Activated T-cell treated with anti-CD3 and anti-CD28 coated beads for 24 hours (primary cell): Measurements from ENCODE around the gene NDUFB8.

ENCODE experiments used
- DNase-seq: peaks from one replicate; pipeline ENCODE4 v3.0.0-alpha.2; 2020; ENCODE audit warnings: low read depth

The NDUFB8 gene

GRCh38 chr10:100506596-100507356, 22.9 kb downstream of the NDUFB8 start:
- no peak for DNase-seq

DNA sequence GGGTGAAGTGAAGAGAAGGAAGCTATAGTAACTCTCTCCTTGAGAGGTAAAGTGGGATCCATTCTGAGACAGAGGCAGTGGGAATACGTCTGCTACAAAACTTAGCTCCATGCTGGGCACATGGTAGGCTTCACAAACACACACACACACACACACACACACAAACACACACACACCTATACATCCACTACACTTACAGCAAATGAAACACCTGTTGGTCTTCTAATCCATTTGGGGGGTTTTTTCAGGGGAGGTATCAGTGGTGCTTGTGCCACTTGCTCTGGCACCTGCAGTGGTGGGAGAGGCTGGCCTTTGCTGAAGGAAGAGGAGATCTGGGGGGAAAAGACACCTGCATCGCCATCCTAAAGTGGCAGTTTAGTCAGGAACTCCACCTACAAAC, 24.5 kb downstream of the NDUFB8 start:
- DNase-seq, result no peak

GRCh38 chr10:100504096-100504495, 25.6 kb downstream of the NDUFB8 start:
- DNase-seq, result no peak

DNA sequence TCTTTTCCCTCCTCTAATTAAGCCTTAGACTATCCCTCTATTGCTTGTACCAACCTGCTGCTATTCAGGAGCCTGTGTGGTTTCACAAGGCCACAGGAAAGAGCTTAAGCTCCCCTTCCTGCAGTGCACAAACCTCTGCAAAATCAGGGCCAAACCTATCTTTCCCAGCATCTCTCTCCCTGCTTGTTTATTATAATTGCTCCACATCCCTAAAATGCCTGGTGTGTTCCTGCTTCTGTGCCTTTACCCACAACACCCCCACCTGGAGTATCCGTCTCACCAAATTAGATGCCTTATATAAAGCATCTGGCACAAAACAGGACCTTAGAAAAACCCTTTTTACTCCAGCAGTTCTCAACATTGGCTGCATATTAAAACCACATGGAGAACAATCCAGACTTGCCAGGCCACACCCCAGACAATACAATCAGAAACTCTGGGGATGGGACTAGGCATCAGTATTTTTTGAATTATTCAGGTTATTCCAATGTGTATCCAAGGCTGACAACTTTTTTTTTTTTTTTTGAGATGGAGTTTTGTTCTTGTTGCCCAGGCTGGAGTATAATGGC, 26.7 kb downstream of the NDUFB8 start:
- no peak for DNase-seq

DNA sequence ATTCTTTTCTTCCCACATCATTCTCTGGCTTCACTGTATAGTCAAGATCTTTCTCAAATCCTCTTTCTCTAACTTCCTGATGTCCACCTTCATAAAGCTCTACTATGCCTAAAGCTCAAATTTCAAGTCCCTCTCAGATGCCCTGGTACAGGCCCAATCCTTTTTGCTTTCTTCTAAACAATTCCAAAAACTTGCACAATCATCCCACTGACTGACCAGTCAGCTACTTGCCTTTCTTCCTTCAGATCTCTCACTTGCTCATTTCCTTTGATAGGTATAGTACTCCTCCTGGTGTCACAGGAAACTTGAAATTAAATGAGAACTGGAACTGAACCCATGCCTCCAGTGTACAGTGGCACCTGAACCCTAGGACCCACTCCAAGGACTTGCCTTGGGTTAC, 28.2 kb downstream of the NDUFB8 start:
- DNase-seq, result no peak

DNA sequence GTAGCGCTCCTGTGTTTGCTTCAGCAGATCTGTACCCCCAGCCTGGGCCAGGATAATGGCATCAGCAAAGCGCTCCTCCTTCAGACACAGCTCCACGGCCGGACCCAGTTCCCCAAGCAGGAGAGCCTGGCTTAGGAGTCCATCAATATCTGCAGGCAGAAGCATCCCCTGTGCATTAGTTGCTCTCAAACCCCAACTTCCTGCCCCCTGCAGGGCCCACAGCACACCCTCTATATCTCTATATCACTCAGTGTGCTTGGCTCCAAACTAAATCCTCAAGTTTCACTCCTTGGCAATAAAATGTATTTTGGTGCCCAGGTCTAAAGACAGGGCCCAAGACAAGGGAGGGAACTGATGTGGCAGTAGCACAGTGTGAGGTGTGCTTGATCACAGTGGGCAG, 31.6 kb downstream of the NDUFB8 start:
- DNase-seq, result no peak

GRCh38 chr10:100496567-100496966, 33.1 kb downstream of the NDUFB8 start:
- no peak for DNase-seq

- DNase-seq, result no peak
Measured at GRCh38 chr10:100490531-100490930, 39.1 kb downstream of the NDUFB8 start.

GRCh38 chr10:100489396-100489795, 40.3 kb downstream of the NDUFB8 start:
- no peak for DNase-seq

DNA sequence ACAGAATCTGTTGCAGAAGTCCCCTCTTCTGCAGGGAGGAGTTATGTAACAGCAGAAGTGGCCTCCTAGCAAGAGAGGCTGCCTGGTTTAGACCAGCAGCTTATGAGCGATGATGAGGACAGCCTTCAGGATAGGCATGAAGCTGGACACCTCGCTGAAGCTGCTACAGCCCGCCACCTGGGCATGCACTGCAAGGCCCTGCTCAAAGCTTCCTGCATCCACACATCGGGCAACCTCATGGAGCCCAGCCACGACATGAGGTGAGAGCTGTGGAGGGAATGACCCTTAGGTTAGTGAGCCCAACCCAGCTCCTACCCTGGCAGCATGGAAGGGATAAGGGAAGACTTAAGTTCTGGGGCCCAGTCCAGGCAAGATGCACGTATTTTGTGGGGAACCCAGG, 42.1 kb downstream of the NDUFB8 start:
- no peak for DNase-seq

GRCh38 chr10:100485801-100486495, 43.7 kb downstream of the NDUFB8 start:
- DNase-seq, result no peak

DNA sequence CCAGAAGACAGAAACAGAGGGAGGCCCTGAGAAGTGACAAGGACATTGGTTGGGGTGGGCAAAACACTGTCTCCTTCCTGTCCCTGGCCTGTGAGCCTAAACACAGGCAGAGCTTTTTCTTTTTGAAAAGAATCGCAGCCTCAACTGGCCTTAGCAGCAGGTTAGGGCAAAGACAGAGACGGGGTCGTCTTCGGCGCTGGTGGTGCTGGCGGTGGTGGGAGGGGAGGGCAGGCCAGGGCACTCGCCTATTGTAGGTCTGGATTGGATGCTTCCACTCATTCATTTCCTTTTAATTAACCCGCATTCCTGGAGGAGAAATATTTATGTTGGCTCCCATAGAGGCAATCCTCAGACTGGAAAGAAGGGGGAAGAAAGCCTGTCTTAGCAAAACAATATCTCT, 44.3 kb downstream of the NDUFB8 start:
- DNase-seq, result no peak

DNA sequence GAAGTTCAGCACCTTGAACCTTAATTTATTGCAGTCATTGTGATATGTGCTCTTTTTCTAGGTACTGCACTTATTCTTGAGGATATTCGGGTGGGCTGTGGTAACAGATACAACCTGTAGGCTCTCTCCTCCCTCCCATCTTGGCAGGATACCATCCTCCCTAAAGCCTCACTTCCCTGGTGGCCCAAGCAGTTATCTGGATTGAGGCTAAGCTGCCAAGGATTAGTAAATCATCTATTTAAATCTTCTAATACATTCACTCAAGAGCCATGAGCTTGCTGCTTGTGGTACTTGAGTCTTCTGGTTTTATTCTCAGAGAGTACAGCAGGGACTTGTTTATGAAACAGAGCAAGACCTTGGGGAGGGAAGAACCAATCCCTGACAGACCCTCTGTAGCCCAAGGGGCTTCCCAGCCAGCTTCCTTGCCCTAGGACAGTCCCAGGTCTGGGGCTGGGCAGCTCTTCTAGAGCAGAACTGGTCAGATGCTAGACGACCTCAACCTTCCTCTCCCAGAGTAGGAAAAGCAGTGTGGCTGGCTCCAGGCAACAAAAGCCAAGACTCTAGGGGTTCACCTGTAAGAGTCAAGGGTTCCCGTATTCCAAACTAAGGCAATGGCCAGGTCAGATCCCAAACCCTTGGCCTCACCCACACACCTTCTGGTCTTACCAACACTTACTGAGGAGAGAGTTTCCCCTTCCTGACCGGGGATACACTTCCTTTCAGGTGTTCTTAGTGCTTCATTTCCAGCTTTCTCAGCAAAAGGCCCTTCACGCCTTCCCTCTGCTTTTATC, 45.6 kb downstream of the NDUFB8 start:
- DNase-seq, result no peak

DNA sequence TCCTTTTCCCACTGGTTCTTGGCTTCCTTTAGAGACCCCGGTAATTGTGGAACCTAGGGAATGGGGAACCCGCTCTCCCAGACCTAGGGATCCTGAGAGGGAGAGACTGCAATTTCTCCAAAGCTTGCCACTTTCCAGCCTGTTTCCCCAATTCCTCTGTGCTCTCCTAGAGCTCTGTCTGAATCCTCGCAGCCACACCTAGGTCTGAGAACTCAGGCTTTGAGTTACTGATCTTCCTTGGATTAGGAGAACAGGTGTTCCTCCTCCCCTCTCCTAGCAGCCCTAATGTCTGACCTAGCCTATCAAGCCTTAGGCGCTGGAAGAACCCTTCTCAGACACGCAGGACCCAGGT, 46.9 kb downstream of the NDUFB8 start:
- no peak for DNase-seq

DNA sequence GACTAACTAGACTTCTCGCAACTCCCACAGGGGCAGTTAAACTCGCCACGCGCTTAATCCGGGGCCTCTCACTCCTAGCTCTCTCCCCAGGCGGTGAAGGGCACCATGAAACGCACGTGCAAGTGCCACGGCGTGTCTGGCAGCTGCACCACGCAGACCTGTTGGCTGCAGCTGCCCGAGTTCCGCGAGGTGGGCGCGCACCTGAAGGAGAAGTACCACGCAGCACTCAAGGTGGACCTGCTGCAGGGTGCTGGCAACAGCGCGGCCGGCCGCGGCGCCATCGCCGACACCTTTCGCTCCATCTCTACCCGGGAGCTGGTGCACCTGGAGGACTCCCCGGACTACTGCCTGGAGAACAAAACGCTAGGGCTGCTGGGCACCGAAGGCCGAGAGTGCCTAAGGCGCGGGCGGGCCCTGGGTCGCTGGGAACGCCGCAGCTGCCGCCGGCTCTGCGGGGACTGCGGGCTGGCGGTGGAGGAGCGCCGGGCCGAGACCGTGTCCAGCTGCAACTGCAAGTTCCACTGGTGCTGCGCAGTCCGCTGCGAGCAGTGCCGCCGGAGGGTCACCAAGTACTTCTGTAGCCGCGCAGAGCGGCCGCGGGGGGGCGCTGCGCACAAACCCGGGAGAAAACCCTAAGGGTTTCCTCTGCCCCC, 47.4 kb downstream of the NDUFB8 start:
- peak; percentile 48 for DNase-seq

DNA sequence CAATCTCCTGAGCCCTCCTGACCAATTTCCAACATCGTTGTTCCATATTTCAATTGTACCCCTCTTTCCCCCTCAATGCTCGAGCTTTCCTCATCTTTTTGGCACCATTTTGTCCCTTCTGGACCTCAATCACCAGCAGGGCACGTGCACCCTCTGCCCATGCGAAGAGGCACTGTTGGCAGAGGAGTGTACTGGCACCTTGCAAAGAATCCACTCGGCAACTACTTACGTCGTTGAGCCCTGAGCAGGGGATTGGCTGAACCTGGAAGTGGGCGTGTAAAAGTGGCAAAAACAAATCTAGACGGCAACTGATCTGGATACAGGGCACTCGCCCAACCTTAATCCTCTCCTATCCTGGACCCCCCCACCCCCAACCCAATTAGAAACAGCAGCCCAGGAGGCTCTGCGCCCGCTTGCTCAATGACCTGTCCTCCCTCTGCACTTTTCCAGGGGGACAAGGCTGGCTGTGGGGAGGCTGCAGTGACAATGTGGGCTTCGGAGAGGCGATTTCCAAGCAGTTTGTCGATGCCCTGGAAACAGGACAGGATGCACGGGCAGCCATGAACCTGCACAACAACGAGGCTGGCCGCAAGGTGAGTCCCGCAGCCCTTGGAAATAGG, 48.1 kb downstream of the NDUFB8 start:
- peak; percentile 90 for DNase-seq

GRCh38 chr10:100480002-100480401, 49.7 kb downstream of the NDUFB8 start:
- DNase-seq, result no peak

- DNase-seq, result no peak
Measured at GRCh38 chr10:100479037-100479436, 50.6 kb downstream of the NDUFB8 start.

DNA sequence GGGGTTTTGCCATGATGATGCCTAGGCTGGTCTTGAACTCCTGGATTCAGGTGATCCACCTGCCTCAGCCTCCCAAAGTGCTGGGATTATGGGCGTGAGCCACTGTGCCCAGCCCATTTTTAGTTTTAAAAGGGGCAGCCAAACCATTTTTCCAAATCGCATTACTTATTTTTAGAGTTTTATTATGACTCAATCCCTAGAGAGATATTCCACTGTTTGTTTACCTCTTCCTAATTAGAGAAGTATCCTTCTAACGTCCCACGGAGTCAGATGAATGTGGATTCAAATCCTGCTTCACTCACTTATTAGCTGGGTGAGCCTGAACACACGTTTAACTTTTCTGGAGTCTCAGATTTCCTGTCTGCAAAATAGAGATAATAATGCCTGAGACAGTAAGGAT, 51.7 kb downstream of the NDUFB8 start:
- no peak for DNase-seq
